Osteoblast (primary cell): ENCODE data around the gene RNF150. TPM values are rescaled to one million over a fixed set of nuclear protein-coding genes. Genes with fewer than 3 reads are reported as not detected.

Source experiments
- DNase-seq: peaks from one replicate; pipeline ENCODE4 v3.0.0; 2011; ENCODE audit warnings: low spot score, mixed read lengths; ENCODE audit not compliant: insufficient read length; ENCODE audit errors: missing footprints
- H2AFZ ChIP-seq: 2 replicates; pipeline ENCODE4 v1.6.0; 2011; ENCODE audit warnings: mild to moderate bottlenecking, low read length
- H3K27ac ChIP-seq: 2 replicates; pipeline ENCODE4 v1.5.1; 2011; ENCODE audit warnings: mild to moderate bottlenecking, low read depth, low read length, moderate library complexity
- H3K27me3 ChIP-seq: 2 replicates; pipeline ENCODE4 v1.6.0; 2012; ENCODE audit warnings: mild to moderate bottlenecking, control low read depth, inconsistent platforms, low read length, moderate library complexity; ENCODE audit not compliant: insufficient read depth
- H3K36me3 ChIP-seq: 2 replicates; pipeline ENCODE4 v1.5.1; 2011; ENCODE audit warnings: mild to moderate bottlenecking, low read length, control low read depth, moderate library complexity; ENCODE audit not compliant: insufficient read depth
- H3K4me1 ChIP-seq: 2 replicates; pipeline ENCODE4 v1.5.1; 2011; ENCODE audit warnings: mild to moderate bottlenecking, low read length, control low read depth, moderate library complexity; ENCODE audit not compliant: insufficient read depth
- H3K4me2 ChIP-seq: 2 replicates; pipeline ENCODE4 v1.6.0; 2011; ENCODE audit warnings: mild to moderate bottlenecking, low read length; ENCODE audit not compliant: insufficient read depth
- H3K4me3 ChIP-seq: fragments of 200-600 bp; sonication (generic); 3 replicates; pipeline ENCODE4 v1.5.1; 2012; ENCODE audit warnings: mild to moderate bottlenecking, low read length, inconsistent platforms; ENCODE audit not compliant: insufficient read depth
- H3K79me2 ChIP-seq: 2 replicates; pipeline ENCODE4 v1.6.0; 2012; ENCODE audit warnings: mild to moderate bottlenecking, low read length, control low read depth, inconsistent platforms; ENCODE audit not compliant: insufficient read depth
- H3K9me3 ChIP-seq: 2 replicates; pipeline ENCODE4 v1.5.1; 2011; ENCODE audit warnings: low read depth, low read length, control low read depth
- H4K20me1 ChIP-seq: 2 replicates; pipeline ENCODE4 v1.6.0; 2012; ENCODE audit warnings: mild to moderate bottlenecking, low read length, control low read depth; ENCODE audit not compliant: insufficient read depth
- total RNA-seq: library from RNA; depleted of rRNA; stranded (reverse); fragments of >200 nt; gene quantifications from 2 replicates; pipeline ENCODE4 v1.2.3, GENCODE V29; 2012
- TF ChIP-seq, protein P1 (sequence below): IDR thresholded peaks from 2 replicates; pipeline ENCODE4 v1.5.1; 2011; ENCODE audit warnings: mild to moderate bottlenecking, low read depth, low read length, moderate library complexity; ENCODE audit errors: extremely low read depth

The RNF150 gene
- total RNA-seq, 1 donor: 13.4 TPM

DNA sequence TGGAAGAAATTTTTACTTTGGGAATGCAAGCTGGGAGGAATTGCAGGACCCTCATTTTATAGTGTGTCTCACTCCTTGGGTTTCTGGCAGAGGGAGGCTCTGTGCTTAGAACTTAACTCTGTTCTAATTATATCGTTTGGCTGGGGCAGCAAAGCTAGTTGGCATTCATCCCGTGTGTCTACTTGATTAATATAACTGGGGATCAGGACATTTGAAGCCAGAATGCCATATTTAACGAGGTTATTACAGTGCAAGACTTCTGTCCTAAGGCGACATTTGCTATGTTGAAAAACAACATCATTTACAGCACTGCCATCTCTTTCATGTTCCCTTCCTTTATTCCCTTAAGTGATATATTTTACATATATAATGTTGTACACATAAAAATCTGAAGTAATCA, 198.0 kb downstream of the RNF150 start:
- TF ChIP-seq, protein P1, sequence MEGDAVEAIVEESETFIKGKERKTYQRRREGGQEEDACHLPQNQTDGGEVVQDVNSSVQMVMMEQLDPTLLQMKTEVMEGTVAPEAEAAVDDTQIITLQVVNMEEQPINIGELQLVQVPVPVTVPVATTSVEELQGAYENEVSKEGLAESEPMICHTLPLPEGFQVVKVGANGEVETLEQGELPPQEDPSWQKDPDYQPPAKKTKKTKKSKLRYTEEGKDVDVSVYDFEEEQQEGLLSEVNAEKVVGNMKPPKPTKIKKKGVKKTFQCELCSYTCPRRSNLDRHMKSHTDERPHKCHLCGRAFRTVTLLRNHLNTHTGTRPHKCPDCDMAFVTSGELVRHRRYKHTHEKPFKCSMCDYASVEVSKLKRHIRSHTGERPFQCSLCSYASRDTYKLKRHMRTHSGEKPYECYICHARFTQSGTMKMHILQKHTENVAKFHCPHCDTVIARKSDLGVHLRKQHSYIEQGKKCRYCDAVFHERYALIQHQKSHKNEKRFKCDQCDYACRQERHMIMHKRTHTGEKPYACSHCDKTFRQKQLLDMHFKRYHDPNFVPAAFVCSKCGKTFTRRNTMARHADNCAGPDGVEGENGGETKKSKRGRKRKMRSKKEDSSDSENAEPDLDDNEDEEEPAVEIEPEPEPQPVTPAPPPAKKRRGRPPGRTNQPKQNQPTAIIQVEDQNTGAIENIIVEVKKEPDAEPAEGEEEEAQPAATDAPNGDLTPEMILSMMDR: no peak
- H3K27me3 ChIP-seq: no peaks in the 10 kb centered on the region
- peak; percentile 80 for DNase-seq
- no peak overlapping the region for H3K4me2 ChIP-seq
- H3K4me3 ChIP-seq: no peak overlapping the region
- no peaks in the 10 kb centered on the region for H3K36me3 ChIP-seq
- H3K9me3 ChIP-seq: no peaks in the 10 kb centered on the region
- no peak overlapping the region for H2AFZ ChIP-seq
- H3K79me2 ChIP-seq: no peaks in the 10 kb centered on the region
- no peak overlapping the region for H3K27ac ChIP-seq
- no peaks in the 10 kb centered on the region for H4K20me1 ChIP-seq
- peaks cover 33% of the 10 kb centered on the region for H3K4me1 ChIP-seq

DNA sequence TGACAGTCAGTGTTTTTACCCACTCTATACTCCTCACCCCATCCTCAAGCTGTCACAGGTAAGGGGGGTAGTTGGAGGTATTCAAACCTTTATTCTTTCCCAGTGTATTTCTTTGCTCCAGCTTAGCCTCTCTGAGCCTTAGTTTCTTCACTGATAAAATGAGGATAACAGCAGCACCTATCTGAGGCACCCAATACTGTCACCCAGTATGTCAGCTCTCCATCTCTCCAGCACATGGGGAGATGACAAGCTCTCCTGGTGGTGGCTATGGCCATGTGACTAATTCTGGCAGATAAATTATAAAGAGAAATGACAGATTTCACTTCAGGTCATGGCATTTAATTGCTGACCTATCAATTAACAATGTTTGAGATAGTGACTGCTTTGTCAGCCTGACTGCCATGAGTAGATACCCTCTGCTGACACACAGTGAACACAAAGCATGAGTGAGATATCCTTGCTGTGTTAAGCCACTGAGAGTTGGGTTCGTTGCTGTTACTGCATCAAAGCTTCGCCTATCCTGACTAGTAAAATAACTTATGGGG, 200.7 kb downstream of the RNF150 start:
- Histone ChIP-seq H3K36me3 (no peaks in the 10 kb centered on the region), H3K9me3 (no peaks in the 10 kb centered on the region), H4K20me1 (no peaks in the 10 kb centered on the region), H3K27ac (no peak overlapping the region), H3K27me3 (no peaks in the 10 kb centered on the region), H3K79me2 (no peaks in the 10 kb centered on the region), H3K4me3 (no peak overlapping the region), H3K4me1 (peaks cover 14% of the 10 kb centered on the region), H2AFZ (no peak overlapping the region), H3K4me2 (no peak overlapping the region)
- no peak for DNase-seq
- TF ChIP-seq, protein P1: no peak

DNA sequence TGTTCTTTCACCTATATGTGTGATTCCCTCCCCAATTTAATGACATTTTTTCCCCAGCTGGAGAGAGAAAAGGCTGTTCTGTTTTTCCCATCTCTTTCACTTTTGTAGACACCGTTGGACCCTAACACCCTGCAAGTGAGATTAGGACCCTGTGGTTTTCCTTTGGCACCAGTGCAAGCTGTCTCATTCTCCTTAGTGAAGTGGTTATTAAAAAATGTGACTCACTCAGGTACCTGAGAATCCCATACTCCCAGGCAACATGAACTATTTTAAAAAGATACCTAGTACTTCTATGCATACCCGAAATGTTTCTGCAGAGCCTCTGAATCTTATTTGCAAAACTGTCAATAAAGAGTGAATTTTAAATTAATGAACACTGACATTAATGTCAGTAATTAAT, 201.4 kb downstream of the RNF150 start:
- no peak for DNase-seq

DNA sequence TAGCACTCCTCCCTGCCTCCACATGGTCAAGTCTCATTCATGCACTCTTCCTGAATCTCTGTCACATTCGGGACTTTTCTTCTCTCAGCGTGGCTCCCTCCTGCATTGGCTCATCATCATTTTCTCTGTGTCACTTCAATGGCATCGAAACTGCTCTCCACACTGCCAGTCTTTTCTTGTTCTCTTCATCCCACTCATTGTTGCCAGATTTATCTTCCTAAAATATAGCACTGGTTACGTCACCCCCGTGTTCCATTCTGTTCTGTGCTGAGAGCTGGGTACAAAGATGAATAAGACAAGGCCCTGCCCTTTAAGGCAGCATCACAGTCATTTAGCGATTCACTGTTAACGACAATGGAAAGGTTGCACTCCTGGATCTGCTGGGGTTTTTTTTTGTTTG, 202.7 kb downstream of the RNF150 start:
- no peak for DNase-seq
- H3K36me3 ChIP-seq: no peaks in the 10 kb centered on the region
- TF ChIP-seq, protein P1: no peak
- H3K4me1 ChIP-seq: peaks cover 10% of the 10 kb centered on the region
- H3K27me3 ChIP-seq: no peaks in the 10 kb centered on the region
- no peak overlapping the region for H3K27ac ChIP-seq
- no peak overlapping the region for H3K4me2 ChIP-seq
- H3K79me2 ChIP-seq: no peaks in the 10 kb centered on the region
- no peak overlapping the region for H2AFZ ChIP-seq
- no peaks in the 10 kb centered on the region for H3K9me3 ChIP-seq
- H4K20me1 ChIP-seq: no peaks in the 10 kb centered on the region
- H3K4me3 ChIP-seq: no peak overlapping the region

More for the DNA sequence above, 201.4 kb downstream of the RNF150 start:
- no peak overlapping the region for H3K4me3 ChIP-seq
- TF ChIP-seq, protein P1: no peak
- no peak overlapping the region for H3K27ac ChIP-seq
- no peaks in the 10 kb centered on the region for H4K20me1 ChIP-seq
- no peaks in the 10 kb centered on the region for H3K36me3 ChIP-seq
- H3K79me2 ChIP-seq: no peaks in the 10 kb centered on the region
- H3K4me2 ChIP-seq: no peak overlapping the region
- H3K4me1 ChIP-seq: peaks cover 10% of the 10 kb centered on the region
- no peak overlapping the region for H2AFZ ChIP-seq
- H3K27me3 ChIP-seq: no peaks in the 10 kb centered on the region
- H3K9me3 ChIP-seq: no peaks in the 10 kb centered on the region
